H1 (cell line): ENCODE results near the gene SPATA33. TPM values are rescaled to one million over a fixed set of nuclear protein-coding genes. Genes with fewer than 3 reads are reported as not detected.

Source experiments
- CTCF ChIA-PET: fragments of 300-600 bp; sonication (Branson Sonifier 250); formaldehyde crosslinking; loops from one replicate; lab custom pipeline; 2021; ENCODE audit not compliant: partially characterized antibody; lab: Charles Lee
- POLR2A ChIA-PET: fragments of 300-600 bp; sonication (Branson Sonifier 250); formaldehyde crosslinking; loops from one replicate; lab custom pipeline; 2021; ENCODE audit warnings: inconsistent platforms; ENCODE audit not compliant: partially characterized antibody; lab: Charles Lee
- DNase-seq, 2 experiments: peaks; one replicate each; pipeline versions ENCODE4 v3.0.0 to v3.0.0-alpha.2; 2010 to 2022; ENCODE audit warnings: low spot score in 2 of 2, low read depth in 1 of 2, mixed read lengths in 1 of 2
- FAIRE-seq: peaks from 2 replicates; lab custom pipeline; 2011; peaks lifted over from hg19 to GRCh38; lab: Jason Lieb, UNC
- H2AFZ ChIP-seq: 2 replicates; pipeline ENCODE4 v1.8.1; 2012; ENCODE audit warnings: low read length, inconsistent platforms
- H2AK5ac ChIP-seq: 2 replicates; pipeline ENCODE4 v1.6.1; 2013; ENCODE audit warnings: low read depth, low read length
- H2BK120ac ChIP-seq: replicated peaks from 2 replicates; pipeline ENCODE3; 2013; ENCODE audit warnings: low read depth, low read length, inconsistent platforms
- H2BK12ac ChIP-seq: 2 replicates; pipeline ENCODE4 v1.6.1; 2013; ENCODE audit warnings: low read depth, low read length
- H2BK15ac ChIP-seq: 2 replicates; pipeline ENCODE4 v1.6.1; 2013; ENCODE audit warnings: low read length
- H2BK20ac ChIP-seq: 2 replicates; pipeline ENCODE4 v1.6.1; 2013; ENCODE audit warnings: low read length
- H2BK5ac ChIP-seq: 2 replicates; pipeline ENCODE4 v1.6.1; 2013; ENCODE audit warnings: low read depth, low read length
- H3K14ac ChIP-seq: 2 replicates; pipeline ENCODE4 v1.6.1; 2013; ENCODE audit warnings: inconsistent platforms; ENCODE audit not compliant: insufficient read length
- H3K18ac ChIP-seq: 2 replicates; pipeline ENCODE4 v1.6.1; 2013; ENCODE audit warnings: low read length; ENCODE audit errors: extremely low read depth
- H3K23ac ChIP-seq: 2 replicates; pipeline ENCODE4 v1.6.1; 2013; ENCODE audit warnings: inconsistent platforms; ENCODE audit not compliant: insufficient read length
- H3K23me2 ChIP-seq: 2 replicates; pipeline ENCODE4 v1.6.1; 2013; ENCODE audit warnings: low read depth, low read length
- H3K27ac ChIP-seq: 2 replicates; pipeline ENCODE4 v1.6.1; 2011; ENCODE audit warnings: low read depth, low read length, inconsistent platforms
- H3K27me3 ChIP-seq, 4 experiments: replicated peaks in 1 of 4; 1 replicate in 1 of 4; 2 replicates in 3 of 4; pipeline versions ENCODE4 v1.6.1 to v1.8.1; 2011 to 2013; ENCODE audit warnings: low read length in 3 of 4, mild to moderate bottlenecking in 3 of 4, inconsistent platforms in 2 of 4, mixed read lengths in 2 of 4, moderate library complexity in 1 of 4; ENCODE audit not compliant: control insufficient read depth in 3 of 4, insufficient read depth in 3 of 4; ENCODE audit errors: extremely low read depth in 1 of 4
- H3K36me3 ChIP-seq, 4 experiments: 2 replicates each; pipeline versions ENCODE4 v1.6.1 to v1.8.1; 2011 to 2013; ENCODE audit warnings: mild to moderate bottlenecking in 4 of 4, low read length in 3 of 4, moderate library complexity in 2 of 4, control low read depth in 1 of 4, inconsistent platforms in 1 of 4; ENCODE audit not compliant: insufficient read depth in 4 of 4, control insufficient read depth in 2 of 4
- H3K4ac ChIP-seq: replicated peaks from 2 replicates; pipeline ENCODE3; 2013; ENCODE audit warnings: low read length, low read depth, mixed read lengths, inconsistent platforms; ENCODE audit not compliant: insufficient read length
- H3K4me1 ChIP-seq, 4 experiments: replicated peaks in 1 of 4; 1 replicate in 1 of 4; 2 replicates in 3 of 4; pipeline versions ENCODE4 v1.6.1 to v1.8.1; 2011 to 2013; ENCODE audit warnings: low read length in 3 of 4, inconsistent platforms in 2 of 4, mixed read lengths in 1 of 4; ENCODE audit not compliant: insufficient read depth in 4 of 4, control insufficient read depth in 3 of 4
- H3K4me2 ChIP-seq, 2 experiments: 2 replicates each; pipeline versions ENCODE4 v1.6.1 to v1.8.1; 2011 to 2013; ENCODE audit warnings: low read depth in 2 of 2, low read length in 2 of 2, control low read depth in 1 of 2, inconsistent platforms in 1 of 2, mild to moderate bottlenecking in 1 of 2; ENCODE audit not compliant: insufficient read depth in 1 of 2
- H3K4me3 ChIP-seq, 4 experiments: fragments of 200-600, 300-600 bp in 1 of 4; sonication (generic), shearing (Covaris generic), sonication (Bioruptor Twin) in 1 of 4; 2 replicates each; pipeline versions ENCODE4 v1.5.1 to v1.8.1; 2011 to 2016; ENCODE audit warnings: low read length in 4 of 4, low read depth in 3 of 4, control low read depth in 2 of 4, inconsistent platforms in 2 of 4, mild to moderate bottlenecking in 2 of 4, mixed read lengths in 1 of 4, moderate library complexity in 1 of 4; ENCODE audit not compliant: insufficient read depth in 2 of 4; ENCODE audit errors: extremely low read depth in 1 of 4
- H3K56ac ChIP-seq: replicated peaks from 2 replicates; pipeline ENCODE3; 2013; ENCODE audit warnings: low read depth, mild to moderate bottlenecking, mixed read lengths, low read length, inconsistent platforms; ENCODE audit not compliant: insufficient read length
- H3K79me1 ChIP-seq: 2 replicates; pipeline ENCODE4 v1.6.1; 2013; ENCODE audit warnings: low read depth, low read length, control low read depth
- H3K79me2 ChIP-seq, 2 experiments: 2 replicates each; pipeline versions ENCODE4 v1.6.1 to v1.8.1; 2012 to 2013; ENCODE audit warnings: low read length in 2 of 2, mild to moderate bottlenecking in 2 of 2, inconsistent platforms in 1 of 2; ENCODE audit not compliant: insufficient read depth in 2 of 2, control insufficient read depth in 1 of 2
- H3K9ac ChIP-seq, 4 experiments: replicated peaks in 1 of 4; 1 replicate in 1 of 4; 2 replicates in 3 of 4; pipeline versions ENCODE4 v1.6.1 to v1.8.1; 2011 to 2013; ENCODE audit warnings: low read depth in 3 of 4, low read length in 3 of 4, control low read depth in 2 of 4, mild to moderate bottlenecking in 2 of 4, moderate library complexity in 2 of 4, inconsistent platforms in 1 of 4; ENCODE audit errors: extremely low read depth in 1 of 4
- H3K9me3 ChIP-seq, 2 experiments: 2 replicates each; pipeline versions ENCODE4 v1.6.1 to v1.8.1; 2012 to 2013; ENCODE audit warnings: mild to moderate bottlenecking in 2 of 2, moderate library complexity in 2 of 2, control low read depth in 1 of 2, inconsistent platforms in 1 of 2, low read depth in 1 of 2, low read length in 1 of 2, mixed read lengths in 1 of 2; ENCODE audit not compliant: insufficient read depth in 2 of 2
- H4K20me1 ChIP-seq, 2 experiments: replicated peaks in 1 of 2; 2 replicates each; pipeline versions ENCODE3 to v1.8.1; 2011 to 2013; ENCODE audit warnings: inconsistent platforms in 2 of 2, low read length in 2 of 2, mild to moderate bottlenecking in 1 of 2; ENCODE audit not compliant: insufficient read depth in 2 of 2, control insufficient read depth in 1 of 2
- H4K5ac ChIP-seq: 2 replicates; pipeline ENCODE4 v1.6.1; 2013; ENCODE audit warnings: low read length, low read depth, mixed read lengths, inconsistent platforms; ENCODE audit not compliant: insufficient read length
- H4K8ac ChIP-seq: 2 replicates; pipeline ENCODE4 v1.8.0; 2013; ENCODE audit warnings: mild to moderate bottlenecking, moderate library complexity, low read length, inconsistent platforms; ENCODE audit not compliant: insufficient read depth; ENCODE audit errors: extremely low read depth
- H4K91ac ChIP-seq: replicated peaks from 2 replicates; pipeline ENCODE3; 2013; ENCODE audit warnings: low read length, mixed read lengths, inconsistent platforms; ENCODE audit not compliant: insufficient read length
- RAD21 ChIP-seq, 2 experiments: IDR thresholded peaks in 1 of 2; conservative IDR thresholded peaks in 1 of 2; 2 replicates each; pipeline ENCODE4 v1.6.1; 2011; ENCODE audit warnings: low read depth in 2 of 2, low read length in 2 of 2, improper control_type of control experiment in 1 of 2, inconsistent platforms in 1 of 2, mild to moderate bottlenecking in 1 of 2, moderate library complexity in 1 of 2
- TAF1 ChIP-seq: IDR thresholded peaks from 2 replicates; pipeline ENCODE4 v1.6.1; 2011; ENCODE audit warnings: mild to moderate bottlenecking, low read depth, low read length
- WGBS, 2 experiments: shearing (Covaris generic) in 1 of 2; methylation state at CpG; one replicate each; pipeline versions ENCODE4 v1.1.6 to v1.1.7; 2013 to 2015; ENCODE audit warnings: low lambda C conversion rate in 2 of 2, mixed read lengths in 2 of 2, inconsistent platforms in 1 of 2, low coverage in 1 of 2, missing lambda C conversion rate in 1 of 2; ENCODE audit not compliant: insufficient replicate concordance in 2 of 2, insufficient coverage in 1 of 2, insufficient read length in 1 of 2; ENCODE audit errors: extremely low coverage in 1 of 2, missing lambda C conversion rate in 1 of 2; 5-methylcytosine and 5-hydroxymethylcytosine counted together
- polyA plus RNA-seq, 7 experiments: library from polyadenylated mRNA; depleted of rRNA in 3 of 7; stranded (reverse) in 5 of 7; unstranded in 2 of 7; fragments of >200 nt in 5 of 7; fragments of 200-250 nt in 2 of 7; gene quantifications; 1 replicate in 5 of 7; 2 replicates in 1 of 7; 4 replicates in 1 of 7; pipeline versions ENCODE4 v1.2.1 to v1.2.3, GENCODE V29; 2011 to 2013; ENCODE audit warnings: missing spikeins in 2 of 7, mixed read lengths in 2 of 7
- total RNA-seq: library from RNA; stranded (reverse); fragmentation: NEBNext Ultra II Directional; extraction: Animal tissue kit (Norgen Biotek cat#: 25700); gene quantifications from 2 replicates; pipeline ENCODE4 v1.2.1, GENCODE V29; 2021

SPATA33 gene
- total and polyA plus RNA-seq, 2 of the 8 experiments (the other 6 are each of a cell fraction or from before 2014, with no cell fraction given) = 5.4 to 16.9 TPM

- no peak overlapping the region for H4K5ac ChIP-seq
- H3K14ac ChIP-seq = no peak overlapping the region
- H3K23me2 ChIP-seq = no peaks in the 10 kb centered on the region
- FAIRE-seq (no peak), DNase-seq (no peak)
- H3K56ac ChIP-seq = no peak overlapping the region
- no peak overlapping the region for H4K8ac ChIP-seq
- H3K9ac ChIP-seq = no peak overlapping the region
- H3K23ac ChIP-seq = no peak overlapping the region
- no peak overlapping the region for H2AFZ ChIP-seq
- no peak overlapping the region for H3K4me2 ChIP-seq
- H3K36me3 ChIP-seq = no peaks in the 10 kb centered on the region
- peaks cover 0 to 15% (median 7%) of the 10 kb centered on the region in 4 experiments; a peak in 5 of 7 replicates for H3K27me3 ChIP-seq
- no peaks in the 10 kb centered on the region for H4K20me1 ChIP-seq
- H4K91ac ChIP-seq = no peak overlapping the region
- ChIA-PET POLR2A (no interaction called here), CTCF (interaction anchor here (1.3 to 4.9 kb wide), 4 partner anchors 9 to 20 kb away, joined by 4 to 24 read pairs (median 8); no protein-coding TSS in a partner anchor)
- H2AK5ac ChIP-seq = 0 out of 2 replicates have a peak overlapping the region, but pooled peaks have one; percentile 40
- H3K4ac ChIP-seq = no peak overlapping the region
- H2BK20ac ChIP-seq = 0 out of 2 replicates have a peak overlapping the region, but pooled peaks have one; percentile 43
- no peak overlapping the region for H2BK15ac ChIP-seq
- no peaks in the 10 kb centered on the region for H3K79me2 ChIP-seq
- WGBS, 2 experiments = 90% methylated on average over 13 of the region's 18 CpGs; no CpG with 5 or more reads in 1 of the 2 experiments
- H3K9me3 ChIP-seq = no peaks in the 10 kb centered on the region
- H3K4me1 ChIP-seq = peaks cover 0 to 23% (median 6%) of the 10 kb centered on the region in 4 experiments; a peak in 6 of 7 replicates
- H3K4me3 ChIP-seq = no peak overlapping the region
- H3K27ac ChIP-seq = no peak overlapping the region
- H2BK12ac ChIP-seq = peak overlapping the region; percentile 68; the same call in 1 of the 2 replicates
- H3K18ac ChIP-seq = no peak overlapping the region
- H2BK5ac ChIP-seq = peak overlapping the region; percentile 66; the same call in 1 of the 2 replicates
- no peak overlapping the region for H2BK120ac ChIP-seq
- no peaks in the 10 kb centered on the region for H3K79me1 ChIP-seq
- TF ChIP-seq RAD21 (IDR thresholded peaks at IDR 0.05 in 1 of 2, conservative IDR thresholded peaks at IDR 0.05 in 1 of 2; ENCODE audit: low read depth in 2 of 2, low read length in 2 of 2) = no peak
- TF ChIP-seq TAF1 = no peak
Measured at GRCh38 chr16:89621136-89621697, 36.4 kb upstream of the SPATA33 start.
